SK-N-SH (cell line): ENCODE data around the gene EEF1A2. TPM values are rescaled to one million over a fixed set of nuclear protein-coding genes. Genes with fewer than 3 reads are reported as not detected.
A peak's percentile ranks its signal among the peaks of the same experiment; 100 is the strongest.

Source experiments
- CTCF ChIA-PET: fragments of 300-600, 350-600 bp; formaldehyde crosslinking; extraction: SDS; loops from one replicate; lab custom pipeline; 2021; lab: Yijun Ruan, JAX
- POLR2A ChIA-PET: fragments of 350-600 bp; sonication (Branson Sonifier 250); formaldehyde crosslinking; extraction: SDS; loops from one replicate; lab custom pipeline; 2020; ENCODE audit warnings: antibody characterized with exemption, inconsistent platforms; lab: Yijun Ruan, JAX
- DNase-seq: peaks from one replicate; pipeline ENCODE4 v3.0.0; 2012
- H2AFZ ChIP-seq: fragments of 200-600 bp; sonication (generic); 2 replicates; pipeline ENCODE4 v1.8.1; 2016; ENCODE audit warnings: antibody characterized with exemption, mild to moderate bottlenecking, low read depth
- H3F3A ChIP-seq: fragments of 200-600 bp; sonication (generic); replicated peaks from 2 replicates; pipeline ENCODE3; 2016; ENCODE audit warnings: antibody characterized with exemption, mild to moderate bottlenecking; ENCODE audit not compliant: insufficient read depth
- H3K27ac ChIP-seq, 2 experiments: fragments of 200-500 bp in 1 of 2; fragments of 200-600 bp in 1 of 2; sonication (Bioruptor generic) in 1 of 2; sonication (generic), shearing (Covaris generic) in 1 of 2; 2 replicates each; pipeline versions ENCODE4 v1.5.1 to v1.6.1; 2014 to 2016; ENCODE audit warnings: low read depth in 2 of 2, inconsistent platforms in 1 of 2, low read length in 1 of 2, mild to moderate bottlenecking in 1 of 2, mixed read lengths in 1 of 2
- H3K27me3 ChIP-seq: fragments of 200-600 bp; sonication (generic), shearing (Covaris generic); 2 replicates; pipeline ENCODE4 v1.6.1; 2016; ENCODE audit warnings: mixed run types; ENCODE audit not compliant: insufficient read depth
- H3K36me3 ChIP-seq, 2 experiments: fragments of 200-500 bp in 1 of 2; fragments of 200-600 bp in 1 of 2; sonication (Bioruptor generic) in 1 of 2; sonication (generic) in 1 of 2; replicated peaks in 1 of 2; 2 replicates each; pipeline versions ENCODE3 to v1.5.1; 2014 to 2016; ENCODE audit warnings: low read length in 1 of 2, mild to moderate bottlenecking in 1 of 2; ENCODE audit not compliant: insufficient read depth in 2 of 2, control insufficient read depth in 1 of 2
- H3K4me1 ChIP-seq, 2 experiments: fragments of 200-500 bp in 1 of 2; fragments of 200-600 bp in 1 of 2; sonication (Bioruptor generic) in 1 of 2; sonication (generic), shearing (Covaris generic) in 1 of 2; 2 replicates each; pipeline versions ENCODE4 v1.5.1 to v1.6.1; 2014 to 2016; ENCODE audit warnings: low read depth in 1 of 2, low read length in 1 of 2, mixed run types in 1 of 2; ENCODE audit not compliant: insufficient read depth in 2 of 2, control insufficient read depth in 1 of 2
- H3K4me2 ChIP-seq: fragments of 200-600 bp; sonication (generic), shearing (Covaris generic); 2 replicates; pipeline ENCODE4 v1.6.1; 2017; ENCODE audit warnings: mixed run types
- H3K4me3 ChIP-seq, 2 experiments: fragments of 200-500 bp in 1 of 2; fragments of 200-600 bp in 1 of 2; sonication (Bioruptor generic) in 1 of 2; sonication (generic), shearing (Covaris generic) in 1 of 2; 2 replicates each; pipeline versions ENCODE4 v1.5.1 to v1.8.1; 2014 to 2016; ENCODE audit warnings: low read depth in 2 of 2, inconsistent platforms in 1 of 2, low read length in 1 of 2, mild to moderate bottlenecking in 1 of 2, mixed read lengths in 1 of 2, moderate library complexity in 1 of 2
- H3K79me2 ChIP-seq: fragments of 200-600 bp; sonication (generic); 2 replicates; pipeline ENCODE4 v1.8.1; 2017; ENCODE audit warnings: mild to moderate bottlenecking; ENCODE audit not compliant: insufficient read depth
- H3K9ac ChIP-seq: fragments of 200-600 bp; sonication (generic); 2 replicates; pipeline ENCODE4 v1.6.1; 2017; ENCODE audit warnings: mixed run types
- H3K9me2 ChIP-seq: fragments of 200-600 bp; sonication (generic); 2 replicates; pipeline ENCODE4 v1.6.1; 2017; ENCODE audit warnings: mixed run types
- H3K9me3 ChIP-seq: fragments of 200-600 bp; sonication (generic); 2 replicates; pipeline ENCODE4 v1.6.1; 2017; ENCODE audit warnings: mixed run types, mild to moderate bottlenecking, moderate library complexity
- H4K20me1 ChIP-seq: fragments of 200-600 bp; sonication (generic); 2 replicates; pipeline ENCODE4 v1.6.1; 2017; ENCODE audit warnings: mild to moderate bottlenecking, mixed run types; ENCODE audit not compliant: insufficient read depth
- CHD2 ChIP-seq: fragments of 150-350 bp; IDR thresholded peaks from 2 replicates; pipeline ENCODE4 v1.6.1; 2018; ENCODE audit warnings: low read length; ENCODE audit not compliant: partially characterized antibody
- ELF1 ChIP-seq: IDR thresholded peaks from 2 replicates; pipeline ENCODE4 v1.4.0; 2012
- EZH2phosphoT487 ChIP-seq: fragments of 200-600 bp; sonication (generic); IDR thresholded peaks from 2 replicates; pipeline ENCODE4 v1.6.1; 2017; ENCODE audit warnings: low read depth, mixed run types, mild to moderate bottlenecking, antibody characterized with exemption, moderate library complexity, borderline replicate concordance
- FOXM1 ChIP-seq: IDR thresholded peaks from 2 replicates; pipeline ENCODE4 v1.4.0; 2012; ENCODE audit warnings: low read depth, mild to moderate bottlenecking
- GATA2 ChIP-seq: sonication (generic); formaldehyde crosslinking; IDR thresholded peaks from 2 replicates; pipeline ENCODE4 v1.5.0; 2020; ENCODE audit warnings: mild to moderate bottlenecking, missing genetic modification reagents
- IRF3 ChIP-seq: fragments of 150-350 bp; IDR thresholded peaks from 2 replicates; pipeline ENCODE4 v1.6.1; 2016; ENCODE audit warnings: mild to moderate bottlenecking, low read depth, low read length
- JUND ChIP-seq: IDR thresholded peaks from 2 replicates; pipeline ENCODE4 v1.4.0; 2012
- NRF1 ChIP-seq: IDR thresholded peaks from 2 replicates; pipeline ENCODE4 v1.6.1; 2012; ENCODE audit warnings: low read depth, mild to moderate bottlenecking, low read length
- POLR2AphosphoS5 ChIP-seq: IDR thresholded peaks from 2 replicates; pipeline ENCODE4 v1.6.1; 2012; ENCODE audit warnings: low read depth, low read length
- RCOR1 ChIP-seq: fragments of 150-350 bp; IDR thresholded peaks from 2 replicates; pipeline ENCODE4 v1.6.1; 2017; ENCODE audit warnings: antibody characterized with exemption, low read length
- RXRA ChIP-seq: IDR thresholded peaks from 2 replicates; pipeline ENCODE4 v1.4.0; 2012; ENCODE audit warnings: low read depth, mild to moderate bottlenecking, borderline replicate concordance
- TAF1 ChIP-seq: IDR thresholded peaks from 2 replicates; pipeline ENCODE4 v1.6.1; 2012; ENCODE audit warnings: low read depth, mild to moderate bottlenecking, low read length, moderate library complexity, borderline replicate concordance
- USF1 ChIP-seq: IDR thresholded peaks from 2 replicates; pipeline ENCODE4 v1.4.0; 2012; ENCODE audit warnings: low read depth, borderline replicate concordance
- USF2 ChIP-seq: fragments of 150-350 bp; IDR thresholded peaks from 2 replicates; pipeline ENCODE4 v1.6.1; 2017; ENCODE audit warnings: antibody characterized with exemption, low read length, low read depth, borderline replicate concordance
- ZBTB33 ChIP-seq: IDR thresholded peaks from 2 replicates; pipeline ENCODE4 v1.4.0; 2012; ENCODE audit warnings: low read depth, borderline replicate concordance
- WGBS: methylation state at CpG from one replicate; pipeline ENCODE4 v1.1.6; 2017; ENCODE audit warnings: low lambda C conversion rate; 5-methylcytosine and 5-hydroxymethylcytosine counted together
- polyA plus RNA-seq, 3 experiments: library from polyadenylated mRNA; depleted of rRNA; stranded (reverse); fragments of >200 nt; gene quantifications; 2 replicates each; pipeline ENCODE4 v1.2.3, GENCODE V29; 2012

EEF1A2 gene
- polyA plus RNA-seq, 1 of the 3 experiments (the other 2 are of a cell fraction): 16.5 TPM

GRCh38 chr20:63469713-63470101 lies 29.2 kb downstream of the EEF1A2 start:
- Histone ChIP-seq H3K4me2 (no peak overlapping the region), H3K36me3 (no peaks in the 10 kb centered on the region), H3K9me2 (no peaks in the 10 kb centered on the region), H3K4me1 (peaks cover 0 to 68% of the 10 kb centered on the region in 2 experiments; a peak in 2 of 4 replicates), H3K4me3 (peak overlapping the region in 1 of 2 experiments; percentile 56; a peak in 1 of 4 replicates), H3F3A (no peaks in the 10 kb centered on the region), H3K27ac (peak overlapping the region in 1 of 2 experiments; percentile 86; a peak in 2 of 4 replicates), H4K20me1 (no peaks in the 10 kb centered on the region), H3K9me3 (no peaks in the 10 kb centered on the region), H3K79me2 (no peaks in the 10 kb centered on the region), H3K9ac (no peak overlapping the region), H3K27me3 (peaks cover 29% of the 10 kb centered on the region), H2AFZ (no peak overlapping the region)
- ChIA-PET CTCF (interaction anchor here (0.8 to 5.2 kb wide), 10 partner anchors 13 to 614 kb away, joined by 3 to 24 read pairs (median 10); partner anchors contain the start of genes LKAAEAR1 and PPDPF), POLR2A (interaction anchor here (1.0 to 2.2 kb wide), 3 partner anchors 12 to 51 kb away, joined by 3 to 6 read pairs (median 6); partner anchors contain the start of gene PPDPF)
- WGBS: 62% methylated on average over 9 of the region's 13 CpGs
- no peak for DNase-seq
- TF ChIP-seq RXRA (no peak), NRF1 (no peak), USF2 (no peak)

GRCh38 chr20:63469019-63469712 lies 29.7 kb downstream of the EEF1A2 start:
- WGBS: 55% methylated on average over 17 of the region's 22 CpGs
- H4K20me1 ChIP-seq: no peaks in the 10 kb centered on the region
- H3K27ac ChIP-seq: peak overlapping the region in 1 of 2 experiments; percentile 86; a peak in 1 of 4 replicates
- no peaks in the 10 kb centered on the region for H3F3A ChIP-seq
- DNase-seq: no peak
- TF ChIP-seq GATA2 (CRISPR knock-in tag) (no peak), FOXM1 (no peak), JUND (no peak), RCOR1 (no peak), TAF1 (no peak), POLR2AphosphoS5 (no peak), EZH2phosphoT487 (no peak), ELF1 (no peak), IRF3 (no peak), CHD2 (no peak), ZBTB33 (no peak), USF1 (no peak)
- TF ChIP-seq, all 33 proteins: peak for 0
- peak overlapping the region in 1 of 2 experiments; percentile 56; a peak in 1 of 4 replicates for H3K4me3 ChIP-seq
- no peaks in the 10 kb centered on the region for H3K9me3 ChIP-seq
- CTCF ChIA-PET: interaction anchor here (0.8 to 5.2 kb wide), 8 partner anchors 12 to 615 kb away, joined by 3 to 24 read pairs (median 6); partner anchors contain the start of genes LKAAEAR1 and PPDPF
- POLR2A ChIA-PET: interaction anchor here (1.6 to 2.2 kb wide), 2 partner anchors 12 to 52 kb away, joined by 6 read pairs; partner anchors contain the start of gene PPDPF
- H3K36me3 ChIP-seq: no peaks in the 10 kb centered on the region
- H3K9me2 ChIP-seq: no peaks in the 10 kb centered on the region
- H2AFZ ChIP-seq: no peak overlapping the region
- H3K27me3 ChIP-seq: peaks cover 34% of the 10 kb centered on the region
- no peak overlapping the region for H3K9ac ChIP-seq
- no peaks in the 10 kb centered on the region for H3K79me2 ChIP-seq
- H3K4me2 ChIP-seq: no peak overlapping the region
- H3K4me1 ChIP-seq: peaks cover 0 to 70% of the 10 kb centered on the region in 2 experiments; a peak in 2 of 4 replicates
